HepG2 (cell line): ENCODE results near the gene MTRFR. TPM values are rescaled to one million over a fixed set of nuclear protein-coding genes. Genes with fewer than 3 reads are reported as not detected.

Source experiments
- DRAP1 ChIP-seq: IDR thresholded peaks from 2 replicates; pipeline ENCODE4 v1.6.1; 2016; ENCODE audit warnings: missing genetic modification reagents, missing compliant biosample characterization
- E2F2 ChIP-seq: sonication (generic); formaldehyde crosslinking; IDR thresholded peaks from 2 replicates; pipeline ENCODE4 v1.4.0; 2020; ENCODE audit warnings: missing genetic modification reagents, borderline replicate concordance
- GPBP1L1 ChIP-seq: sonication (generic); formaldehyde crosslinking; IDR thresholded peaks from 2 replicates; pipeline ENCODE4 v1.5.0; 2020; ENCODE audit warnings: mild to moderate bottlenecking, missing genetic modification reagents
- HMGA1 ChIP-seq: sonication (generic); formaldehyde crosslinking; conservative IDR thresholded peaks from 2 replicates; pipeline ENCODE4 v1.4.0; 2020; ENCODE audit warnings: missing genetic modification reagents
- KDM2A ChIP-seq: sonication (generic); formaldehyde crosslinking; IDR thresholded peaks from 2 replicates; pipeline ENCODE4 v1.4.0; 2020; ENCODE audit warnings: low read depth, missing genetic modification reagents, borderline replicate concordance
- MLLT10 ChIP-seq: sonication (generic); formaldehyde crosslinking; IDR thresholded peaks from 2 replicates; pipeline ENCODE4 v1.4.0; 2020; ENCODE audit warnings: missing genetic modification reagents
- MTERF4 ChIP-seq: sonication (generic); formaldehyde crosslinking; IDR thresholded peaks from 2 replicates; pipeline ENCODE4 v1.8.0; 2023; ENCODE audit warnings: mild to moderate bottlenecking, missing genetic modification reagents
- NR2C2 ChIP-seq: sonication (generic); formaldehyde crosslinking; IDR thresholded peaks from 2 replicates; pipeline ENCODE4 v1.4.0; 2020; ENCODE audit warnings: missing genetic modification reagents, mild to moderate bottlenecking, moderate library complexity, borderline replicate concordance
- RORA ChIP-seq: sonication (generic); formaldehyde crosslinking; IDR thresholded peaks from 2 replicates; pipeline ENCODE4 v1.5.0; 2020; ENCODE audit warnings: mild to moderate bottlenecking, missing genetic modification reagents, moderate library complexity
- TEF ChIP-seq: sonication (generic); formaldehyde crosslinking; IDR thresholded peaks from 2 replicates; pipeline ENCODE4 v1.5.0; 2020; ENCODE audit warnings: missing genetic modification reagents
- TFE3 ChIP-seq: IDR thresholded peaks from 2 replicates; pipeline ENCODE4 v1.6.1; 2016
- ZNF17 ChIP-seq: sonication (generic); formaldehyde crosslinking; IDR thresholded peaks from 2 replicates; pipeline ENCODE4 v1.5.0; 2020; ENCODE audit warnings: mild to moderate bottlenecking, missing genetic modification reagents
- ZNF343 ChIP-seq: sonication (generic); formaldehyde crosslinking; IDR thresholded peaks from 2 replicates; pipeline ENCODE4 v1.4.0; 2020; ENCODE audit warnings: mild to moderate bottlenecking, missing genetic modification reagents
- ZNF44 ChIP-seq: sonication (generic); formaldehyde crosslinking; IDR thresholded peaks from 2 replicates; pipeline ENCODE4 v1.5.1; 2020; ENCODE audit warnings: mild to moderate bottlenecking, missing genetic modification reagents
- ZNF512B ChIP-seq: sonication (generic); formaldehyde crosslinking; IDR thresholded peaks from 2 replicates; pipeline ENCODE4 v1.5.1; 2020; ENCODE audit warnings: missing genetic modification reagents, mild to moderate bottlenecking, borderline replicate concordance
- ZNF550 ChIP-seq: sonication (generic); formaldehyde crosslinking; IDR thresholded peaks from 2 replicates; pipeline ENCODE4 v1.4.0; 2020; ENCODE audit warnings: mild to moderate bottlenecking, missing genetic modification reagents, borderline replicate concordance
- ZNF691 ChIP-seq: sonication (generic); formaldehyde crosslinking; IDR thresholded peaks from 2 replicates; pipeline ENCODE4 v1.4.0; 2020; ENCODE audit warnings: missing genetic modification reagents, low read depth, mild to moderate bottlenecking, borderline replicate concordance
- ZZZ3 ChIP-seq: sonication (generic); formaldehyde crosslinking; IDR thresholded peaks from 2 replicates; pipeline ENCODE4 v1.4.0; 2020; ENCODE audit warnings: missing genetic modification reagents, mild to moderate bottlenecking, borderline replicate concordance
- polyA plus RNA-seq, 8 experiments: library from polyadenylated mRNA; depleted of rRNA in 3 of 8; stranded (reverse) in 7 of 8; unstranded in 1 of 8; fragments of >200 nt; fragmentation: Illumina TruSeq in 4 of 8; extraction: Trizol in 4 of 8; gene quantifications; 2 replicates each; pipeline versions ENCODE4 v1.2.1 to v1.2.3, GENCODE V29; 2011 to 2016; ENCODE audit warnings: low read depth in 4 of 8, missing spikeins in 1 of 8, mixed read lengths in 1 of 8; ENCODE audit not compliant: insufficient read depth in 1 of 8
- total RNA-seq, 5 experiments: library from RNA; depleted of rRNA; stranded (reverse); fragments of >200 nt; fragmentation: Illumina TruSeq; extraction: Trizol; gene quantifications; 2 replicates each; pipeline ENCODE4 v1.2.3, GENCODE V29; 2016; ENCODE audit warnings: low read depth in 1 of 5

MTRFR gene
- total and polyA plus RNA-seq, 2 of the 13 experiments (the other 11 are each of a cell fraction or from before 2014, with no cell fraction given), result 7.1 to 9.9 TPM

GRCh38 chr12:123233505-123234308, 471 bp downstream of the MTRFR start (continued):
- TF ChIP-seq MLLT10 (CRISPR knock-in tag) (no peak), ZNF550 (CRISPR knock-in tag) (no peak), MTERF4 (CRISPR knock-in tag) (no peak), ZZZ3 (no peak), E2F2 (CRISPR knock-in tag) (no peak), TFE3 (CRISPR knock-in tag) (no peak), ZNF512B (no peak), KDM2A (no peak), GPBP1L1 (CRISPR knock-in tag) (no peak), TEF (CRISPR knock-in tag) (no peak), ZNF691 (peak; percentile 51; the same call in 1 of the 2 replicates), DRAP1 (no peak), NR2C2 (0 out of 2 replicates have a peak, but pooled peaks have one; percentile 3), ZNF343 (CRISPR knock-in tag) (no peak), ZNF44 (CRISPR knock-in tag) (no peak; the same call in 1 of the 2 replicates), HMGA1 (no peak), RORA (CRISPR knock-in tag) (no peak), ZNF17 (CRISPR knock-in tag) (no peak)
